Endothelial cell of umbilical vein (primary cell): ENCODE results near the gene PLCXD1. TPM values are rescaled to one million over a fixed set of nuclear protein-coding genes. Genes with fewer than 3 reads are reported as not detected.
"Not testable (repeated sequence)": the region's sequence is repeated elsewhere in the genome, so short reads cannot be mapped to it uniquely, and the experiment has no call there.

Source experiments
- BruUV-seq: library from RNA; stranded (reverse); fragments of 400-500 nt; replicated peaks from 2 replicates; lab custom pipeline; 2021; lab: Mats Ljungman, UMichigan
- CTCF ChIA-PET: fragments of 300-600, 350-600 bp; sonication (Branson Sonifier 250); formaldehyde crosslinking; loops from one replicate; lab custom pipeline; 2021; ENCODE audit warnings: antibody characterized with exemption, inconsistent platforms; lab: Charles Lee
- POLR2A ChIA-PET: fragments of 300-600, 350-600 bp; sonication (Branson Sonifier 250); formaldehyde crosslinking; loops from one replicate; lab custom pipeline; 2021; ENCODE audit warnings: antibody characterized with exemption, inconsistent platforms; lab: Charles Lee
- DNase-seq: peaks from one replicate; pipeline ENCODE4 v3.0.0-alpha.2; 2011; ENCODE audit warnings: low read depth, low spot score
- FAIRE-seq: peaks from 2 replicates; lab custom pipeline; 2011; peaks lifted over from hg19 to GRCh38; lab: Jason Lieb, UNC
- H2AFZ ChIP-seq: 2 replicates; pipeline ENCODE4 v1.6.0; 2012; ENCODE audit warnings: low read depth, low read length, control low read depth, inconsistent platforms
- H3K27ac ChIP-seq: 2 replicates; pipeline ENCODE4 v1.5.1; 2011; ENCODE audit warnings: low read depth, mild to moderate bottlenecking, control low read depth, low read length, moderate library complexity; ENCODE audit not compliant: insufficient read depth
- H3K27me3 ChIP-seq, 2 experiments: 2 replicates each; pipeline versions ENCODE4 v1.6.0 to v1.6.1; 2011; ENCODE audit warnings: low read length in 2 of 2, mixed read lengths in 1 of 2; ENCODE audit not compliant: control insufficient read depth in 2 of 2, insufficient read depth in 2 of 2
- H3K36me3 ChIP-seq, 2 experiments: 2 replicates in 1 of 2; 3 replicates in 1 of 2; pipeline ENCODE4 v1.5.1; 2011; ENCODE audit warnings: low read length in 2 of 2, mild to moderate bottlenecking in 1 of 2, moderate library complexity in 1 of 2; ENCODE audit not compliant: control insufficient read depth in 2 of 2, insufficient read depth in 2 of 2; ENCODE audit errors: extremely low read depth in 1 of 2
- H3K4me1 ChIP-seq: 3 replicates; pipeline ENCODE4 v1.5.1; 2011; ENCODE audit warnings: mild to moderate bottlenecking, low read length; ENCODE audit not compliant: control insufficient read depth, insufficient read depth; ENCODE audit errors: extremely low read depth
- H3K4me2 ChIP-seq: 2 replicates; pipeline ENCODE4 v1.6.1; 2011; ENCODE audit warnings: low read length, control low read depth, mixed read lengths; ENCODE audit not compliant: insufficient read depth
- H3K4me3 ChIP-seq, 3 experiments: fragments of 200-600 bp in 1 of 3; sonication (generic), shearing (Covaris generic) in 1 of 3; replicated peaks in 1 of 3; 2 replicates each; pipeline ENCODE4 v1.5.1; 2011 to 2016; ENCODE audit warnings: control low read depth in 3 of 3, low read length in 3 of 3, mild to moderate bottlenecking in 2 of 3, inconsistent platforms in 1 of 3, low read depth in 1 of 3, moderate library complexity in 1 of 3; ENCODE audit not compliant: insufficient read depth in 1 of 3
- H3K79me2 ChIP-seq: 2 replicates; pipeline ENCODE4 v1.6.0; 2012; ENCODE audit warnings: low read length, inconsistent platforms; ENCODE audit not compliant: control insufficient read depth, insufficient read depth
- H3K9ac ChIP-seq: replicated peaks from 2 replicates; pipeline ENCODE3; 2011; ENCODE audit warnings: low read length, control low read depth; ENCODE audit not compliant: insufficient read depth; ENCODE audit errors: extremely low read depth
- H3K9me1 ChIP-seq: replicated peaks from 3 replicates; pipeline ENCODE4 v1.6.0; 2011; ENCODE audit warnings: mild to moderate bottlenecking, low read length; ENCODE audit not compliant: control insufficient read depth, insufficient read depth; ENCODE audit errors: extremely low read depth
- H3K9me3 ChIP-seq: replicated peaks from 2 replicates; pipeline ENCODE4 v1.5.1; 2012; ENCODE audit warnings: low read length, inconsistent platforms; ENCODE audit not compliant: control insufficient read depth, insufficient read depth
- H4K20me1 ChIP-seq: replicated peaks from 2 replicates; pipeline ENCODE3; 2011; ENCODE audit warnings: mild to moderate bottlenecking, low read length; ENCODE audit not compliant: control insufficient read depth, insufficient read depth; ENCODE audit errors: extremely low read depth
- EZH2 ChIP-seq: IDR thresholded peaks from 2 replicates; pipeline ENCODE4 v1.6.1; 2012; ENCODE audit warnings: borderline replicate concordance, low read depth, mild to moderate bottlenecking, moderate library complexity, low read length, inconsistent platforms; ENCODE audit not compliant: severe bottlenecking
- GATA2 ChIP-seq: IDR thresholded peaks from 2 replicates; pipeline ENCODE4 v1.7.0; 2011; ENCODE audit warnings: low read depth, mild to moderate bottlenecking, moderate library complexity, mixed read lengths, low read length; ENCODE audit not compliant: insufficient read length, insufficient read depth
- JUN ChIP-seq: IDR thresholded peaks from 2 replicates; pipeline ENCODE4 v1.6.1; 2011; ENCODE audit warnings: borderline replicate concordance, low read depth; ENCODE audit not compliant: insufficient read length, insufficient read depth
- POLR2AphosphoS5 ChIP-seq: IDR thresholded peaks from 2 replicates; pipeline ENCODE4 v1.6.1; 2012; ENCODE audit warnings: low read depth, mild to moderate bottlenecking, control low read depth, low read length, moderate library complexity; ENCODE audit not compliant: insufficient read depth
- dilution Hi-C: fragments of 300-500 bp; cut with MboI; formaldehyde crosslinking; loops from one replicate; pipeline ENCODE4 v1.15.0; 2019; ENCODE audit warnings: low sequenced_read_pairs; ENCODE audit not compliant: extremely low pct_ligation_motif_present
- intact Hi-C: fragments of 100-400 bp; cut with micrococcal nuclease; formaldehyde crosslinking; loops from one replicate; pipeline ENCODE4 v1.10.0; 2022
- polyA plus RNA-seq, 4 experiments: library from polyadenylated mRNA; depleted of rRNA in 3 of 4; stranded (reverse) in 3 of 4; unstranded in 1 of 4; fragments of >200 nt; gene quantifications; 2 replicates each; pipeline versions ENCODE4 v1.2.1 to v1.2.3, GENCODE V29; 2011 to 2012; ENCODE audit warnings: missing spikeins in 1 of 4
- total RNA-seq: library from RNA; stranded (reverse); gene quantifications from 2 replicates; pipeline ENCODE4 v1.2.3, GENCODE V29; 2021
- TF ChIP-seq, protein P1 (sequence below), 2 donors: IDR thresholded peaks; 1 replicate in 1 of 2; 2 replicates in 1 of 2; pipeline ENCODE4 v1.5.1; 2011; ENCODE audit warnings: low read length in 2 of 2, mild to moderate bottlenecking in 2 of 2, moderate library complexity in 2 of 2, control low read depth in 1 of 2, inconsistent platforms in 1 of 2, low read depth in 1 of 2; ENCODE audit not compliant: insufficient read depth in 1 of 2; ENCODE audit errors: extremely low read depth in 1 of 2
- TF ChIP-seq, protein P2 (sequence below): IDR thresholded peaks from 2 replicates; pipeline ENCODE4 v1.6.1; 2011; ENCODE audit not compliant: insufficient read depth, insufficient read length

The PLCXD1 gene
- total and polyA plus RNA-seq, 2 donors (not counting 3 experiments of a cell fraction or from before 2014, with no cell fraction given) = 11.7 to 16.8 TPM

DNA sequence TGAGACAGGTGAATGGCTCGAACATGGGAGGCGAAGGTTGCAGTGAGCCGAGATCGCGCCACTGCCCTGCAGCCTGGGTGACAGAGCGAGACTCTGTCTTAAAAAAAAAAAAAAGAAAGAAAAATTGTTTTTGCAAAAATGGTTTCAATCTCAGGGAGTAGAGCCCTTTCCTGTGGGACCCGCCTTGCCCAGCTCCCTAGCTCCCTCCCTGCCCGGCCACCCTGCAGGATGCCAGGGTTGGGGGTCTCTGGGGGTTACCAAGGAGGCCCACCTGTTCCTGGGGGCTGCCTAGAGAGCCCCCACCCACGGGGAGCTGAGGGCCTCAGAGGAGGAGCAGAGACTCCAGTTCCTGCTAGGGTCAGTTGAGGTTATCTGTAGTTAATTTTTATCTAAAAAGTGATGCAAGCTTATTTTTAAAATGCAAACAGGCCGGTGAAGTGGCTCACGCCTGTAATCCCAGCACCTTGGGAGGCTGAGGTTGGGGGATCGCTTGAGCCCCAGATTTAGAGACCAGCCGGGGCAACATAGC is 18.7 kb upstream of the PLCXD1 start:
- Histone ChIP-seq H3K9me1 (no peaks in the 10 kb centered on the region), H4K20me1 (no peaks in the 10 kb centered on the region), H3K9ac (no peak overlapping the region), H3K9me3 (no peaks in the 10 kb centered on the region), H3K27ac (no peak overlapping the region), H3K36me3 (no peaks in the 10 kb centered on the region), H3K4me1 (no peaks in the 10 kb centered on the region), H2AFZ (no peak overlapping the region), H3K27me3 (no peaks in the 10 kb centered on the region), H3K79me2 (no peaks in the 10 kb centered on the region), H3K4me2 (no peak overlapping the region), H3K4me3 (no peak overlapping the region)
- POLR2A ChIA-PET = no interaction called here
- dilution Hi-C loops = no loop called here
- DNase-seq (no peak), FAIRE-seq (no peak)
- TF ChIP-seq EZH2 (no peak), GATA2 (no peak), POLR2AphosphoS5 (no peak), JUN (no peak)
- TF ChIP-seq, protein P1, sequence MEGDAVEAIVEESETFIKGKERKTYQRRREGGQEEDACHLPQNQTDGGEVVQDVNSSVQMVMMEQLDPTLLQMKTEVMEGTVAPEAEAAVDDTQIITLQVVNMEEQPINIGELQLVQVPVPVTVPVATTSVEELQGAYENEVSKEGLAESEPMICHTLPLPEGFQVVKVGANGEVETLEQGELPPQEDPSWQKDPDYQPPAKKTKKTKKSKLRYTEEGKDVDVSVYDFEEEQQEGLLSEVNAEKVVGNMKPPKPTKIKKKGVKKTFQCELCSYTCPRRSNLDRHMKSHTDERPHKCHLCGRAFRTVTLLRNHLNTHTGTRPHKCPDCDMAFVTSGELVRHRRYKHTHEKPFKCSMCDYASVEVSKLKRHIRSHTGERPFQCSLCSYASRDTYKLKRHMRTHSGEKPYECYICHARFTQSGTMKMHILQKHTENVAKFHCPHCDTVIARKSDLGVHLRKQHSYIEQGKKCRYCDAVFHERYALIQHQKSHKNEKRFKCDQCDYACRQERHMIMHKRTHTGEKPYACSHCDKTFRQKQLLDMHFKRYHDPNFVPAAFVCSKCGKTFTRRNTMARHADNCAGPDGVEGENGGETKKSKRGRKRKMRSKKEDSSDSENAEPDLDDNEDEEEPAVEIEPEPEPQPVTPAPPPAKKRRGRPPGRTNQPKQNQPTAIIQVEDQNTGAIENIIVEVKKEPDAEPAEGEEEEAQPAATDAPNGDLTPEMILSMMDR (IDR thresholded peaks at IDR 0.05; ENCODE audit: extremely low read depth in 1 of 2, insufficient read depth in 1 of 2, low read depth in 1 of 2, low read length in 2 of 2) = no peak
- TF ChIP-seq, protein P2, sequence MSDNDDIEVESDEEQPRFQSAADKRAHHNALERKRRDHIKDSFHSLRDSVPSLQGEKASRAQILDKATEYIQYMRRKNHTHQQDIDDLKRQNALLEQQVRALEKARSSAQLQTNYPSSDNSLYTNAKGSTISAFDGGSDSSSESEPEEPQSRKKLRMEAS = no peak
- BruUV-seq = no TSS peak
- intact Hi-C loops = no loop called here
- CTCF ChIA-PET = no interaction called here

DNA sequence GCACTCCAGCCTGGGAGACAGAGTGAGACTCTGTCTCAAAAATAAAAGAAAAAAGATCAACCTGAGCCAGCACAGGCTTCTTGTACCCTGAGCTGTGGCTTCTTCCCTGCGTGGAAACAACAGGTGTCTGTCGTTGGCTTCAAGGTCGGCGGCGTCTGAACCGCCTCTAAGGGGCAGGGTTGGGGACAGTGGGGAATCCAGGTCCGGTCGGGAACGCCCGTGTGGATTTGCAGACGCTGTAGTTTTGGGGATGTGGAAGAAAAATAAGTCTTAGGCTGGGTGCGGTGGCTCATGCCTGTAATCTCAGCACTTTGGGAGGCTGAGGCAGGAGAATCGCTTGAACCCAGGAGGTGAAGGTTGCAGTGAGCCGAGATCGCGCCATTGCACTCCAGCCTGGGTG is 17.2 kb upstream of the PLCXD1 start:
- H3K4me3 ChIP-seq, H3K9me3 ChIP-seq, dilution Hi-C loops, H3K27ac ChIP-seq, POLR2A ChIA-PET, intact Hi-C loops, H3K36me3 ChIP-seq, FAIRE-seq, DNase-seq, CTCF ChIA-PET, H3K79me2 ChIP-seq, H3K27me3 ChIP-seq, H4K20me1 ChIP-seq, H3K4me2 ChIP-seq, H3K9me1 ChIP-seq, BruUV-seq, H3K9ac ChIP-seq, H3K4me1 ChIP-seq, H2AFZ ChIP-seq: not testable (repeated sequence)
